ENCODE results near the gene ALKBH6. TPM values are rescaled to one million over a fixed set of nuclear protein-coding genes. Genes with fewer than 3 reads are reported as not detected.

The ALKBH6 gene
- total and polyA plus RNA-seq, 8 donors = 8.8 to 187 (median 19.7) TPM

DNA sequence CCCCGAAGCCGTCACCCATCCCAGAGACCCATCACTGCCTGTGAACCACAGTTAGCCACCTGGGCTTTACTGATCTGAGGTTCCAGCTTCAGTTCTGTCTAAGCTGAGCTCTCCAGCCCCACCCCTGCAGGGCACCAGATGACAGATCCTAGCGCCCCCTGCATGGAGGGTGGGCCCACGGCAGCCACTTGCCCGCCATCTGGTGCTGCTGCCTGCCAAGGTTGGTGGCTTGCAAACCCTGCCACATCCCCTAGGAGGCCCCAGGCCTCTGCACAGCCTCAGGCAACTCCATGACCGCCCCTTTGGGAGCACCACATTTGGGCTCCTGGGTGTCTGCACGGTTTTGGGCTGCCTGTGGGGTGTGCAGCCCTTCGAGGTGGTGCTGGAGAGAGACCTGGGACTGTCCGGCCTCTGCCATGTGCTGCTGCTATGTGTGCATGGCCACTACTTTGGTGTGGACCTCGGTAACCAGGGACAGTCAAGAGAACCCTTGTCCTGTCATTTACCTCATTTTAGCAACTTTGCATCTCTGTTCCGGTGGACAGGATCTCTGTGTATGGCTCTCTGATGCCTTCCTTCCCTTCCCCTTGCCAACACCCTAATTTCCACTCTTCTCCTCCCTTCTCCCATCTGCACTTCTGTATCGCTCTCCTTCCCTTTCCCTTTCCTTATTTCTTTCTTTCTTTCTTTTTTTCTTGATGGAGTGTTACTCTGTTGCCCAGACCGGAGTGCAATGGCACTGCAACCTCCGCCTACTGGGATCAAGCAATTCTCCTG is 36.4 kb downstream of the ALKBH6 start:
- Histone ChIP-seq H3K4me3 (no peak overlapping the region), H3K27ac (no peak overlapping the region), H3K27me3 (peaks cover 0 to 77% (median 11%) of the 10 kb centered on the region in 3 donors), H3K9me3 (no peaks in the 10 kb centered on the region), H3K36me3 (no peaks in the 10 kb centered on the region), H3K4me1 (no peaks in the 10 kb centered on the region)
- no peak for DNase-seq
- 53 to 64% (median 54%) methylated on average over 11 to 14 of the region's 14 CpGs for WGBS, 5 donors
- no peak for TF ChIP-seq EP300 (IDR thresholded peaks at IDR 0.05)
- TF ChIP-seq, protein P1, sequence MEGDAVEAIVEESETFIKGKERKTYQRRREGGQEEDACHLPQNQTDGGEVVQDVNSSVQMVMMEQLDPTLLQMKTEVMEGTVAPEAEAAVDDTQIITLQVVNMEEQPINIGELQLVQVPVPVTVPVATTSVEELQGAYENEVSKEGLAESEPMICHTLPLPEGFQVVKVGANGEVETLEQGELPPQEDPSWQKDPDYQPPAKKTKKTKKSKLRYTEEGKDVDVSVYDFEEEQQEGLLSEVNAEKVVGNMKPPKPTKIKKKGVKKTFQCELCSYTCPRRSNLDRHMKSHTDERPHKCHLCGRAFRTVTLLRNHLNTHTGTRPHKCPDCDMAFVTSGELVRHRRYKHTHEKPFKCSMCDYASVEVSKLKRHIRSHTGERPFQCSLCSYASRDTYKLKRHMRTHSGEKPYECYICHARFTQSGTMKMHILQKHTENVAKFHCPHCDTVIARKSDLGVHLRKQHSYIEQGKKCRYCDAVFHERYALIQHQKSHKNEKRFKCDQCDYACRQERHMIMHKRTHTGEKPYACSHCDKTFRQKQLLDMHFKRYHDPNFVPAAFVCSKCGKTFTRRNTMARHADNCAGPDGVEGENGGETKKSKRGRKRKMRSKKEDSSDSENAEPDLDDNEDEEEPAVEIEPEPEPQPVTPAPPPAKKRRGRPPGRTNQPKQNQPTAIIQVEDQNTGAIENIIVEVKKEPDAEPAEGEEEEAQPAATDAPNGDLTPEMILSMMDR (IDR thresholded peaks at IDR 0.05) = no peak
- no peak for TF ChIP-seq POLR2AphosphoS5 (IDR thresholded peaks at IDR 0.05)
- no peak for TF ChIP-seq POLR2A (IDR thresholded peaks at IDR 0.05)
- intact Hi-C loops (cut with DNase I; ENCODE audit: low total_unique reads) = no loop called here

DNA sequence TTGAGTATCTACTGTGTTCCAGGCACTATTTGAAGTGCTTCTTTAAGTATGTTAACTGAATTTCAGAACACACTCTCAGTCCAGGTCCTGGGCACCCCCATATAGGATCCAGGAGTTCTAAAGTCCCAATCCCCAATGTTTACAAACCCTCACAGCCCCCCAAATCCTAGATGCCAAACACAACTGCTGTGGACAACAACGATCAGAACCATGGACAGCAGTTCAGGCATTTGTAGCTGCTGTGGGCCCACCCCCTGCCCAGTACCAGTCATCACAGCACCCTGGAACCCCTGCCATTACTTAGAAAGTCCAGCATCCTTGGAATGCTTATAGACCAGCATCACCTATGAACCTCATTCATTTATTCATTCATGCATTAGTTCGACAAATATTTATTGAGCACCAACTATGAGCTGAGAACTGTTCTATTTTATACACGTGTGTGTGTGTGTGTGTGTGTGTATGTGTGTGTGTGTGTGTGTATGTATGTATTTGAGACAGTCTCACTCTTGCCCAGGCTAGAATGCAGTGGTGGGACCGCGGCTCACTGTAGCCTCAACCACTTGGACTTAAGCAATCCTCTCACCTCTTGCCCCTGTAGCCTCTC is 38.3 kb downstream of the ALKBH6 start:
- H3K27ac ChIP-seq = no peak overlapping the region
- no peaks in the 10 kb centered on the region for H3K9me3 ChIP-seq
- TF ChIP-seq POLR2A (IDR thresholded peaks at IDR 0.05) (no peak), EP300 (IDR thresholded peaks at IDR 0.05) (no peak), POLR2AphosphoS5 (IDR thresholded peaks at IDR 0.05) (no peak)
- TF ChIP-seq, protein P1 (IDR thresholded peaks at IDR 0.05) = no peak
- no peak overlapping the region for H3K4me3 ChIP-seq
- no peaks in the 10 kb centered on the region for H3K4me1 ChIP-seq
- peak in 1 of 2 donors; percentile 65 for DNase-seq
- WGBS, 5 donors = 28 to 48% (median 40%) methylated on average over 5 of the region's 5 CpGs
- no peaks in the 10 kb centered on the region for H3K36me3 ChIP-seq
- intact Hi-C loops (cut with DNase I; ENCODE audit: low total_unique reads) = no loop called here
- peaks cover 0 to 69% (median 7%) of the 10 kb centered on the region in 3 donors for H3K27me3 ChIP-seq

DNA sequence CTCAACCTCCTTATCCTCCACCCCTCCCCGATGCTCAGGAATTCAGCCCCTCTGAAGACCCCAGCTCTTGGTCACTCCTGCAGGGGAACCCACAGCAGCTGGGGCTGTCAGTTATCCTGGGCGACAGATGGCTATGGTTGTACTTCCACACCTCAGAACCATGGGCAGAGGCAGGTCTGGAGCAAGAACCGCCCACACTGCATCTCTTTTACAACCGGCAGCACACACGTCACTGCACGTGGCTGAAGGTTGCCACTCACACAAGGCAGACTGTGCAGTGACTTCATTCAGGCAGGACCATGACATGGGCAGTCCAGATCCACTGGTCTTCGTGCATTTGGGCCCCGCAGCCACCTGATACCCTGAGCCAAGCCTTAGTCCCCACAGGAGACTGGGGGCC is 40.5 kb downstream of the ALKBH6 start:
- DNase-seq = no peak
- H3K4me1 ChIP-seq = no peaks in the 10 kb centered on the region
- H3K4me3 ChIP-seq = no peak overlapping the region
- intact Hi-C loops (cut with DNase I; ENCODE audit: low total_unique reads) = no loop called here
- no peak for TF ChIP-seq EP300 (IDR thresholded peaks at IDR 0.05)
- TF ChIP-seq, protein P1 (IDR thresholded peaks at IDR 0.05) = no peak
- no peak for TF ChIP-seq POLR2A (IDR thresholded peaks at IDR 0.05)
- no peak for TF ChIP-seq POLR2AphosphoS5 (IDR thresholded peaks at IDR 0.05)
- no peak overlapping the region for H3K27ac ChIP-seq
- peaks cover 0 to 47% (median 0%) of the 10 kb centered on the region in 3 donors for H3K27me3 ChIP-seq
- H3K9me3 ChIP-seq = no peaks in the 10 kb centered on the region
- no peaks in the 10 kb centered on the region for H3K36me3 ChIP-seq
- 37 to 71% (median 42%) methylated on average over 2 to 8 of the region's 8 CpGs for WGBS, 5 donors

DNA sequence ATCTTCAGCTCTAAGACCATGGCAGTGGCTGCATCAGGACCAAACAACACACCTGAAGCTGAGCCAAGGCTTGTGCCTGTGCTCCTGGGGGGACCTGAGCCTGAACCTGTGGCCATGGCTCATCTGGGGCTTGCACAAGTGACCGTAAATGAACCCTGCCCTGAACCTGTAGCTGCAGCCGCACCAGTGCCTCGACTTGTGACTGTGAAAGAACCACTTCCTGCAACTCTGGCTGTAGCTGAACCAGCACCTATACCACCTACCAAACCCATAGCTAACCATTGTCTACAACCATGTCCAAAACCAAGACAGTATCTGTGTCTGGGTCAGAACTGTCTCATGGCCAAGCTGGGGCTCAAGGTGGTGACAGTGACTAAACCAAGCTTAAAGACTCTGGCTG is 47.2 kb downstream of the ALKBH6 start:
- intact Hi-C loops (cut with DNase I; ENCODE audit: low total_unique reads) = no loop called here
- Histone ChIP-seq H3K27me3 (peaks cover 0 to 27% (median 4%) of the 10 kb centered on the region in 3 donors), H3K4me3 (no peak overlapping the region), H3K4me1 (no peaks in the 10 kb centered on the region), H3K36me3 (no peaks in the 10 kb centered on the region), H3K27ac (no peak overlapping the region), H3K9me3 (no peaks in the 10 kb centered on the region)
- TF ChIP-seq, protein P1 (IDR thresholded peaks at IDR 0.05) = no peak
- 73 to 83% (median 80%) methylated on average over 3 of the region's 3 CpGs for WGBS, 5 donors
- DNase-seq = no peak
